ENCODE data around the gene COX14. TPM values are rescaled to one million over a fixed set of nuclear protein-coding genes. Genes with fewer than 3 reads are reported as not detected.

COX14 gene
- total RNA-seq, 6 experiments from 2014 or later = 37.7 to 67.5 (median 50.6) TPM

GRCh38 chr12:50089730-50090129 lies 22.3 kb upstream of the COX14 start:
- no peak overlapping the region for H3K27ac ChIP-seq

GRCh38 chr12:50090391-50090790 lies 21.6 kb upstream of the COX14 start:
- DNase-seq (no peak), ATAC-seq (no peak)
- Histone ChIP-seq H3K4me1 (peaks cover 0 to 5% (median 0%) of the 10 kb centered on the region in 4 donors), H3K4me3 (no peak overlapping the region), H3K27ac (no peak overlapping the region), H3K36me3 (peaks cover 5 to 85% (median 37%) of the 10 kb centered on the region in 4 donors), H3K27me3 (no peaks in the 10 kb centered on the region), H3K9me3 (no peaks in the 10 kb centered on the region)
- intact Hi-C loops (cut with DNase I) = no loop called here
- TF ChIP-seq POLR2A (IDR thresholded peaks at IDR 0.05) (no peak), CTCF (IDR thresholded peaks at IDR 0.05) (no peak)
- 83% methylated on average over 4 of the region's 5 CpGs for WGBS (ENCODE audit: insufficient coverage, low coverage, low lambda C conversion rate, missing lambda C conversion rate)

More at GRCh38 chr12:50089730-50090129, 22.3 kb upstream of the COX14 start:
- H3K4me1 ChIP-seq = peaks cover 0 to 5% (median 0%) of the 10 kb centered on the region in 4 donors
- peak in 1 of 3 donors; percentile 18 for DNase-seq
- H3K36me3 ChIP-seq = peaks cover 2 to 78% (median 32%) of the 10 kb centered on the region in 4 donors
- TF ChIP-seq CTCF (IDR thresholded peaks at IDR 0.05) (no peak), POLR2A (IDR thresholded peaks at IDR 0.05) (no peak)
- ATAC-seq = no peak
- WGBS (ENCODE audit: insufficient coverage, low coverage, low lambda C conversion rate, missing lambda C conversion rate) = 90% methylated on average over 4 of the region's 7 CpGs
- no peaks in the 10 kb centered on the region for H3K27me3 ChIP-seq
- H3K4me3 ChIP-seq = no peak overlapping the region
- intact Hi-C loops (cut with DNase I) = no loop called here
- no peaks in the 10 kb centered on the region for H3K9me3 ChIP-seq

GRCh38 chr12:50097952-50098351 lies 14.1 kb upstream of the COX14 start:
- no peak for ATAC-seq
- no peak overlapping the region for H3K27ac ChIP-seq
- no peak for DNase-seq
- H3K9me3 ChIP-seq = no peaks in the 10 kb centered on the region
- peaks cover 0 to 14% (median 6%) of the 10 kb centered on the region in 4 donors for H3K4me1 ChIP-seq
- intact Hi-C loops (cut with DNase I) = no loop called here
- peaks cover 5 to 68% (median 42%) of the 10 kb centered on the region in 4 donors for H3K36me3 ChIP-seq
- WGBS (ENCODE audit: insufficient coverage, low coverage, low lambda C conversion rate, missing lambda C conversion rate) = 92% methylated on average over 3 of the region's 6 CpGs
- no peak overlapping the region for H3K4me3 ChIP-seq
- no peaks in the 10 kb centered on the region for H3K27me3 ChIP-seq
- TF ChIP-seq CTCF (IDR thresholded peaks at IDR 0.05) (no peak), POLR2A (IDR thresholded peaks at IDR 0.05) (no peak)

- no peaks in the 10 kb centered on the region for H3K27me3 ChIP-seq
- H3K4me1 ChIP-seq = peaks cover 0 to 22% (median 9%) of the 10 kb centered on the region in 4 donors
- whole genome bisulfite sequencing (ENCODE audit: insufficient coverage, low coverage, low lambda C conversion rate, missing lambda C conversion rate) = 85% methylated on average over 5 of the region's 5 CpGs
- TF ChIP-seq POLR2A (IDR thresholded peaks at IDR 0.05) (no peak), CTCF (IDR thresholded peaks at IDR 0.05) (no peak)
- intact Hi-C loops (cut with DNase I) = no loop called here
- H3K36me3 ChIP-seq = peaks cover 5 to 54% (median 37%) of the 10 kb centered on the region in 4 donors
- H3K9me3 ChIP-seq = no peaks in the 10 kb centered on the region
- ATAC-seq (no peak), DNase-seq (peak in 1 of 3 donors; percentile 7)
- H3K4me3 ChIP-seq = no peak overlapping the region
- no peak overlapping the region for H3K27ac ChIP-seq
Observed at GRCh38 chr12:50099302-50100008, 12.6 kb upstream of the COX14 start.

Data from right lobe of liver (tissue), 6 donors.